Urinary bladder (tissue), 4 donors: Measurements from ENCODE around the gene RAD54L. TPM values are rescaled to one million over a fixed set of nuclear protein-coding genes. Genes with fewer than 3 reads are reported as not detected.
A peak's percentile ranks its signal among the peaks of the same experiment; 100 is the strongest.

ENCODE experiments used
- DNase-seq: peaks from one replicate; pipeline ENCODE4 v3.0.0-alpha.2; 2015; ENCODE audit errors: extremely low spot score
- H3K27ac ChIP-seq: one replicate; pipeline ENCODE4 v1.5.1; 2013; ENCODE audit warnings: low read depth, mild to moderate bottlenecking, moderate library complexity
- H3K36me3 ChIP-seq: one replicate; pipeline ENCODE4 v1.6.1; 2013; ENCODE audit warnings: mild to moderate bottlenecking, moderate library complexity; ENCODE audit not compliant: insufficient read depth
- H3K4me1 ChIP-seq: one replicate; pipeline ENCODE4 v1.6.1; 2013; ENCODE audit warnings: mild to moderate bottlenecking, moderate library complexity; ENCODE audit not compliant: insufficient read depth
- H3K4me3 ChIP-seq: one replicate; pipeline ENCODE4 v1.5.1; 2013; ENCODE audit warnings: low read depth, low read length
- WGBS: extraction: QIAGEN DNeasy Blood & Tissue Kit; methylation state at CpG from one replicate; pipeline ENCODE4 v1.1.7; 2013; 5-methylcytosine and 5-hydroxymethylcytosine counted together
- polyA plus RNA-seq: library from polyadenylated mRNA; stranded (reverse); fragments of 200-250 nt; gene quantifications from one replicate; pipeline ENCODE4 v1.2.3, GENCODE V29; 2013
- total RNA-seq: library from RNA; depleted of rRNA; stranded (reverse); fragments of >200 nt; gene quantifications from one replicate; pipeline ENCODE4 v1.2.3, GENCODE V29; 2014
- donor health status: healthy with polysubstance abuse.
- donor health status: healthy.

The RAD54L gene
- total RNA-seq (2.6 TPM), polyA plus RNA-seq (0.38 TPM)

GRCh38 chr1:46247436-46248121 lies at the start of gene RAD54L:
RAD54L (plus strand) TSS chr1:46247763; CDS start chr1:46248406, 643 bp downstream.
- WGBS = 2% methylated on average over 49 of the region's 49 CpGs
- Histone ChIP-seq H3K4me3 (peak within 1 kb of the TSS; percentile 53), H3K4me1 (no peaks in the 10 kb centered on the region), H3K36me3 (no peaks in the 10 kb centered on the region), H3K27ac (peak within 1 kb of the TSS; percentile 61)
- peak; percentile 96 for DNase-seq

GRCh38 chr1:46197964-46198811 lies 49.4 kb upstream of the RAD54L start, which contains the start of gene POMGNT1:
POMGNT1 (minus strand) TSS chr1:46198434; CDS start chr1:46197821, 613 bp downstream.
- DNase-seq = no peak
- Histone ChIP-seq H3K4me3 (peak within 1 kb of the TSS; percentile 60), H3K36me3 (no peaks in the 10 kb centered on the region), H3K4me1 (peaks cover 2% of the 10 kb centered on the region), H3K27ac (peak within 1 kb of the TSS; percentile 25)
- under 1% methylated on average over 67 of the region's 67 CpGs for WGBS

- no peak for DNase-seq
- Histone ChIP-seq H3K4me3 (no peak overlapping the region), H3K4me1 (peaks cover 2% of the 10 kb centered on the region), H3K36me3 (no peaks in the 10 kb centered on the region), H3K27ac (no peak overlapping the region)
- 70% methylated on average over 3 of the region's 3 CpGs for WGBS
Measured at GRCh38 chr1:46199233-46199749, 48.3 kb upstream of the RAD54L start.

- Histone ChIP-seq H3K27ac (no peak overlapping the region), H3K36me3 (no peaks in the 10 kb centered on the region), H3K4me3 (peak overlapping the region; percentile 80), H3K4me1 (peaks cover 3% of the 10 kb centered on the region)
- no peak for DNase-seq
- WGBS = 17% methylated on average over 14 of the region's 14 CpGs
Measured at GRCh38 chr1:46203738-46204405, 43.7 kb upstream of the RAD54L start.

GRCh38 chr1:46204406-46204742 lies 43.2 kb upstream of the RAD54L start:
- H3K4me1 ChIP-seq = peaks cover 3% of the 10 kb centered on the region
- H3K27ac ChIP-seq = no peak overlapping the region
- no peaks in the 10 kb centered on the region for H3K36me3 ChIP-seq
- peak overlapping the region; percentile 80 for H3K4me3 ChIP-seq
- WGBS = 28% methylated on average over 5 of the region's 5 CpGs
- DNase-seq = no peak

- H3K36me3 ChIP-seq = no peaks in the 10 kb centered on the region
- H3K4me3 ChIP-seq = no peak overlapping the region
- 72% methylated on average over 3 of the region's 3 CpGs for WGBS
- H3K27ac ChIP-seq = no peak overlapping the region
- DNase-seq = no peak
- H3K4me1 ChIP-seq = peaks cover 3% of the 10 kb centered on the region
Measured at GRCh38 chr1:46205141-46205540, 42.4 kb upstream of the RAD54L start.

GRCh38 chr1:46205791-46206190 lies 41.8 kb upstream of the RAD54L start:
- H3K4me3 ChIP-seq = no peak overlapping the region
- no peak overlapping the region for H3K27ac ChIP-seq
- H3K36me3 ChIP-seq = no peaks in the 10 kb centered on the region
- no peak for DNase-seq
- peaks cover 3% of the 10 kb centered on the region for H3K4me1 ChIP-seq
- WGBS = 53% methylated on average over 3 of the region's 3 CpGs

- 79% methylated on average over 2 of the region's 2 CpGs for WGBS
- DNase-seq = no peak
Measured at GRCh38 chr1:46206399-46206798, 41.2 kb upstream of the RAD54L start.

GRCh38 chr1:46210561-46210960 lies 37.0 kb upstream of the RAD54L start:
- no peak overlapping the region for H3K27ac ChIP-seq
- 94% methylated on average over 3 of the region's 3 CpGs for WGBS
- H3K4me1 ChIP-seq = peaks cover 3% of the 10 kb centered on the region
- no peak overlapping the region for H3K4me3 ChIP-seq
- DNase-seq = no peak
- H3K36me3 ChIP-seq = peaks cover 2% of the 10 kb centered on the region

More at GRCh38 chr1:46206399-46206798, 41.2 kb upstream of the RAD54L start:
- Histone ChIP-seq H3K4me3 (no peak overlapping the region), H3K36me3 (no peaks in the 10 kb centered on the region), H3K27ac (no peak overlapping the region), H3K4me1 (peaks cover 3% of the 10 kb centered on the region)

- WGBS = 61% methylated on average over 2 of the region's 2 CpGs
- Histone ChIP-seq H3K36me3 (peaks cover 2% of the 10 kb centered on the region), H3K4me1 (no peaks in the 10 kb centered on the region), H3K4me3 (no peak overlapping the region), H3K27ac (no peak overlapping the region)
- no peak for DNase-seq
Measured at GRCh38 chr1:46211051-46211450, 36.5 kb upstream of the RAD54L start.

- Histone ChIP-seq H3K36me3 (peaks cover 2% of the 10 kb centered on the region), H3K4me1 (no peaks in the 10 kb centered on the region), H3K4me3 (no peak overlapping the region), H3K27ac (no peak overlapping the region)
- no peak for DNase-seq
Measured at GRCh38 chr1:46215504-46215903, 32.1 kb upstream of the RAD54L start.

- no peak overlapping the region for H3K27ac ChIP-seq
- WGBS = 82% methylated on average over 8 of the region's 8 CpGs
- DNase-seq = peak; percentile 68
- no peaks in the 10 kb centered on the region for H3K4me1 ChIP-seq
- no peak overlapping the region for H3K4me3 ChIP-seq
- peaks cover 2% of the 10 kb centered on the region for H3K36me3 ChIP-seq
Measured at GRCh38 chr1:46218443-46218842, 29.1 kb upstream of the RAD54L start.
